HCT116 (cell line): Measurements from ENCODE around the gene RGP1. TPM values are rescaled to one million over a fixed set of nuclear protein-coding genes. Genes with fewer than 3 reads are reported as not detected.

ENCODE experiments used
- ATAC-seq: fragments of 200-7000 bp; cut with Tn5 transposase; 2 replicates; pipeline ENCODE4 v1.9.1; 2020; ENCODE audit warnings: mild to moderate bottlenecking, moderate library complexity
- BruUV-seq: library from RNA; stranded (reverse); fragments of 400-500 nt; replicated peaks from 2 replicates; lab custom pipeline; 2021; lab: Mats Ljungman, UMichigan
- CTCF ChIA-PET: fragments of 300-600 bp; sonication (Branson Sonifier 250); formaldehyde crosslinking; loops from one replicate; lab custom pipeline; 2021; ENCODE audit warnings: antibody characterized with exemption; lab: Charles Lee
- POLR2A ChIA-PET: fragments of 300-600, 350-600 bp; sonication (Branson Sonifier 250); formaldehyde crosslinking; loops from one replicate; lab custom pipeline; 2021; ENCODE audit warnings: antibody characterized with exemption; lab: Charles Lee
- RAD21 ChIA-PET, 2 experiments: fragments of 300-600 bp; sonication (Branson Sonifier 250); formaldehyde crosslinking; loops; one replicate each; lab custom pipeline; 2023; ENCODE audit warnings: low total read pairs in 2 of 2; ENCODE audit not compliant: uncharacterized antibody in 2 of 2, unreplicated experiment in 2 of 2, low non-redundant PET in 1 of 2; lab: Charles Lee
- DNase-seq: peaks from one replicate; pipeline ENCODE4 v3.0.0-alpha.2; 2010; ENCODE audit warnings: low read depth, low spot score
- H2AFZ ChIP-seq: fragments of 200-600 bp; shearing (Covaris generic), sonication (generic); 2 replicates; pipeline ENCODE4 v1.6.1; 2017; ENCODE audit warnings: low read depth, mixed run types, mixed read lengths, antibody characterized with exemption, low read length; ENCODE audit not compliant: poor library complexity, severe bottlenecking
- H3K27ac ChIP-seq: 2 replicates; pipeline ENCODE4 v1.5.1; 2012; ENCODE audit warnings: low read depth, low read length
- H3K27me3 ChIP-seq: fragments of 200-600 bp; sonication (generic); 2 replicates; pipeline ENCODE4 v1.6.1; 2016; ENCODE audit warnings: mixed run types, low read length, mixed read lengths; ENCODE audit not compliant: insufficient read depth
- H3K36me3 ChIP-seq, 2 experiments: fragments of 200-500 bp in 1 of 2; fragments of 200-600 bp in 1 of 2; sonication (Bioruptor generic) in 1 of 2; sonication (generic) in 1 of 2; 2 replicates each; pipeline versions ENCODE4 v1.5.1 to v1.6.1; 2014 to 2016; ENCODE audit warnings: low read length in 2 of 2, inconsistent platforms in 1 of 2, mixed read lengths in 1 of 2, mixed run types in 1 of 2; ENCODE audit not compliant: insufficient read depth in 2 of 2, control insufficient read depth in 1 of 2
- H3K4me1 ChIP-seq, 2 experiments: fragments of 200-600 bp in 1 of 2; sonication (generic) in 1 of 2; 2 replicates each; pipeline versions ENCODE4 v1.5.1 to v1.6.1; 2012 to 2017; ENCODE audit warnings: low read length in 2 of 2, inconsistent platforms in 1 of 2, mild to moderate bottlenecking in 1 of 2, mixed read lengths in 1 of 2, mixed run types in 1 of 2, moderate library complexity in 1 of 2; ENCODE audit not compliant: insufficient read depth in 2 of 2, control insufficient read depth in 1 of 2
- H3K4me2 ChIP-seq: fragments of 200-600 bp; sonication (generic); 2 replicates; pipeline ENCODE4 v1.6.1; 2017; ENCODE audit warnings: mixed run types, low read length, mixed read lengths
- H3K4me3 ChIP-seq, 2 experiments: fragments of 200-600 bp in 1 of 2; sonication (generic) in 1 of 2; replicated peaks in 1 of 2; 2 replicates each; pipeline ENCODE4 v1.5.1; 2011 to 2016; ENCODE audit warnings: low read length in 2 of 2, control low read depth in 1 of 2, low read depth in 1 of 2, mild to moderate bottlenecking in 1 of 2, mixed read lengths in 1 of 2, mixed run types in 1 of 2
- H3K79me2 ChIP-seq: fragments of 200-600 bp; sonication (generic); 2 replicates; pipeline ENCODE4 v1.6.1; 2017; ENCODE audit warnings: mild to moderate bottlenecking, mixed run types, low read length, moderate library complexity, mixed read lengths; ENCODE audit not compliant: insufficient read depth
- H3K9ac ChIP-seq: fragments of 200-600 bp; sonication (generic); 2 replicates; pipeline ENCODE4 v1.6.1; 2016; ENCODE audit warnings: low read length, mixed read lengths
- H3K9me2 ChIP-seq: fragments of 200-600 bp; sonication (generic), shearing (Covaris generic); 2 replicates; pipeline ENCODE4 v1.6.1; 2017; ENCODE audit warnings: mixed run types, mild to moderate bottlenecking, moderate library complexity; ENCODE audit not compliant: insufficient read depth
- H3K9me3 ChIP-seq, 2 experiments: fragments of 200-500 bp in 1 of 2; fragments of 200-600 bp in 1 of 2; sonication (Bioruptor generic) in 1 of 2; sonication (generic) in 1 of 2; 2 replicates each; pipeline ENCODE4 v1.6.1; 2014 to 2017; ENCODE audit warnings: low read length in 2 of 2, mixed read lengths in 2 of 2, inconsistent platforms in 1 of 2, low read depth in 1 of 2, mild to moderate bottlenecking in 1 of 2, mixed run types in 1 of 2, moderate library complexity in 1 of 2; ENCODE audit not compliant: control insufficient read depth in 1 of 2, insufficient read depth in 1 of 2
- H4K20me1 ChIP-seq: fragments of 200-600 bp; sonication (generic), shearing (Covaris generic); 2 replicates; pipeline ENCODE4 v1.6.1; 2017; ENCODE audit warnings: mixed run types, mild to moderate bottlenecking, moderate library complexity; ENCODE audit not compliant: insufficient read depth
- CBX3 ChIP-seq: IDR thresholded peaks from 2 replicates; pipeline ENCODE4 v1.6.1; 2012; ENCODE audit warnings: low read depth
- CEBPB ChIP-seq: IDR thresholded peaks from 2 replicates; pipeline ENCODE4 v1.6.1; 2012; ENCODE audit warnings: low read depth
- EZH2 ChIP-seq: fragments of 200-600 bp; sonication (generic); IDR thresholded peaks from 2 replicates; pipeline ENCODE4 v1.6.1; 2017; ENCODE audit warnings: antibody characterized with exemption, mixed run types
- EZH2phosphoT487 ChIP-seq: fragments of 200-600 bp; IDR thresholded peaks from 2 replicates; pipeline ENCODE4 v1.6.1; 2018; ENCODE audit warnings: antibody characterized with exemption, borderline replicate concordance
- FOSL1 ChIP-seq: IDR thresholded peaks from 2 replicates; pipeline ENCODE4 v1.6.1; 2012; ENCODE audit warnings: low read depth
- POLR2AphosphoS5 ChIP-seq: IDR thresholded peaks from 2 replicates; pipeline ENCODE4 v1.6.1; 2011; ENCODE audit warnings: mild to moderate bottlenecking, low read depth, low read length, moderate library complexity
- RAD21 ChIP-seq: IDR thresholded peaks from 2 replicates; pipeline ENCODE4 v1.6.1; 2012; ENCODE audit warnings: low read depth, mild to moderate bottlenecking
- SP1 ChIP-seq: IDR thresholded peaks from 2 replicates; pipeline ENCODE4 v1.6.1; 2012; ENCODE audit warnings: low read depth
- SRF ChIP-seq: IDR thresholded peaks from 2 replicates; pipeline ENCODE4 v1.6.1; 2012; ENCODE audit warnings: low read depth
- TCF7L2 ChIP-seq: IDR thresholded peaks from 2 replicates; pipeline ENCODE4 v1.7.0; 2011; ENCODE audit warnings: borderline replicate concordance, inconsistent platforms; ENCODE audit not compliant: insufficient read depth, insufficient read length; ENCODE audit errors: extremely low read depth
- YY1 ChIP-seq: IDR thresholded peaks from 2 replicates; pipeline ENCODE4 v1.6.1; 2011; ENCODE audit warnings: low read length, low read depth, moderate library complexity, mild to moderate bottlenecking; ENCODE audit not compliant: insufficient replicate concordance; ENCODE audit errors: extremely low read depth
- ZFX ChIP-seq: fragments of 450-650 bp; IDR thresholded peaks from 2 replicates; pipeline ENCODE4 v1.6.1; 2017
- ZNF274 ChIP-seq: fragments of 200-500 bp; sonication (Bioruptor generic); IDR thresholded peaks from 2 replicates; pipeline ENCODE4 v1.6.1; 2014; ENCODE audit warnings: mild to moderate bottlenecking, low read depth, low read length, inconsistent platforms
- intact Hi-C: fragments of 100-400 bp; cut with micrococcal nuclease; formaldehyde crosslinking; loops from 2 replicates; pipeline ENCODE4 v1.10.0; 2022
- total RNA-seq: library from RNA; stranded (reverse); gene quantifications from one replicate; pipeline ENCODE4 v1.2.1, GENCODE V29; 2021; ENCODE audit not compliant: unreplicated experiment
- TF ChIP-seq, protein P1 (sequence below): IDR thresholded peaks from 2 replicates; pipeline ENCODE4 v1.6.1; 2011; ENCODE audit warnings: mild to moderate bottlenecking, low read length, moderate library complexity; ENCODE audit not compliant: insufficient replicate concordance; ENCODE audit errors: extremely low read depth
- TF ChIP-seq, protein P2 (sequence below), 3 experiments: fragments of 200-600 bp in 1 of 3; sonication (generic) in 1 of 3; IDR thresholded peaks in 2 of 3; conservative IDR thresholded peaks in 1 of 3; 2 replicates each; pipeline ENCODE4 v1.5.1; 2012 to 2017; ENCODE audit warnings: low read depth in 2 of 3, low read length in 2 of 3, antibody characterized with exemption in 1 of 3, borderline replicate concordance in 1 of 3, control low read depth in 1 of 3, mild to moderate bottlenecking in 1 of 3, mixed read lengths in 1 of 3, mixed run types in 1 of 3, moderate library complexity in 1 of 3; ENCODE audit not compliant: insufficient read depth in 1 of 3
- TF ChIP-seq, protein P3 (sequence below): IDR thresholded peaks from 2 replicates; pipeline ENCODE4 v1.6.1; 2012

RGP1 gene
- total RNA-seq, 1 experiment from 2014 or later = 32.6 TPM

DNA sequence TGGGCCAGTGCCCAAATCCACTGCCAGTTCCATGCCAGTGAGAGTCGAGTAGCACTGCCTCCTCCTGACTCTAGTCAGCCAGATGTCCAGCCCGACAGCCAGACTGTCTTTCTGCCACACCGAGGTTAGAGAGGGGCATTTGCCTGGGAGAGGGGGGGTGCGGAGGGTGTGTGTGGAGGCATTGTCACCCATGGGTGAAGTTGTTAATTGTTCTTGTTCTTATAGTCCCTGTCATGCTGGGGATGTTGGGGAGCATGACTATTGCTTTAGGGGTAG lies 1.1 kb downstream of the RGP1 start:
- peaks cover 50% of the 10 kb centered on the region for H3K79me2 ChIP-seq
- POLR2A ChIA-PET = interaction anchor here (1.7 to 2.5 kb wide), 2 partner anchors 8 to 18 kb away, joined by 5 to 23 read pairs; partner anchors contain the start of genes CREB3 and TLN1

DNA sequence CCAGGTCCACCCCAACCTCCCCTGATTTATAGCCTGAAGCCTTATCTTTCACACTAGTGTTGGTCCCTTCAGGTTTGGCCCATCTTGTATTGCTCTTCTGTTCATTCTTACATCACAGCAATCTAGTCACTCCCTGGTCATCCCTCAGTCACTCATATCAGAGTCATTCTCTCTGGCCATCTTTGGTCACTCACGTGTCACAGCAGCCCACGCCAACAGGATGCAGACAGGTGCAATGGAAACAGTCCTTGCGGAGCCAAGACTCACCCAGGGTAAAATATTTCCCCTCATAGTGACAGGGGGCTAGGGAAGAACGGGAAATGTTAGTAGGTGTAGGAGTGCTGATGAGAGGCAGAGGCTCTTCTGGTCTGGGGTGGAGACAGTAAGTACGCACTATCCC lies 4.4 kb downstream of the RGP1 start:
- H3K9me2 ChIP-seq = no peaks in the 10 kb centered on the region
- H3K4me2 ChIP-seq = no peak overlapping the region
- TF ChIP-seq, protein P1, sequence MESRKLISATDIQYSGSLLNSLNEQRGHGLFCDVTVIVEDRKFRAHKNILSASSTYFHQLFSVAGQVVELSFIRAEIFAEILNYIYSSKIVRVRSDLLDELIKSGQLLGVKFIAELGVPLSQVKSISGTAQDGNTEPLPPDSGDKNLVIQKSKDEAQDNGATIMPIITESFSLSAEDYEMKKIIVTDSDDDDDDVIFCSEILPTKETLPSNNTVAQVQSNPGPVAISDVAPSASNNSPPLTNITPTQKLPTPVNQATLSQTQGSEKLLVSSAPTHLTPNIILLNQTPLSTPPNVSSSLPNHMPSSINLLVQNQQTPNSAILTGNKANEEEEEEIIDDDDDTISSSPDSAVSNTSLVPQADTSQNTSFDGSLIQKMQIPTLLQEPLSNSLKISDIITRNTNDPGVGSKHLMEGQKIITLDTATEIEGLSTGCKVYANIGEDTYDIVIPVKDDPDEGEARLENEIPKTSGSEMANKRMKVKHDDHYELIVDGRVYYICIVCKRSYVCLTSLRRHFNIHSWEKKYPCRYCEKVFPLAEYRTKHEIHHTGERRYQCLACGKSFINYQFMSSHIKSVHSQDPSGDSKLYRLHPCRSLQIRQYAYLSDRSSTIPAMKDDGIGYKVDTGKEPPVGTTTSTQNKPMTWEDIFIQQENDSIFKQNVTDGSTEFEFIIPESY = no peak
- TF ChIP-seq CBX3 (no peak), EZH2phosphoT487 (no peak), CEBPB (no peak), ZNF274 (no peak), SP1 (no peak), EZH2 (no peak), SRF (no peak), ZFX (no peak), POLR2AphosphoS5 (no peak), YY1 (no peak), RAD21 (no peak), FOSL1 (no peak)
- TF ChIP-seq, protein P2, sequence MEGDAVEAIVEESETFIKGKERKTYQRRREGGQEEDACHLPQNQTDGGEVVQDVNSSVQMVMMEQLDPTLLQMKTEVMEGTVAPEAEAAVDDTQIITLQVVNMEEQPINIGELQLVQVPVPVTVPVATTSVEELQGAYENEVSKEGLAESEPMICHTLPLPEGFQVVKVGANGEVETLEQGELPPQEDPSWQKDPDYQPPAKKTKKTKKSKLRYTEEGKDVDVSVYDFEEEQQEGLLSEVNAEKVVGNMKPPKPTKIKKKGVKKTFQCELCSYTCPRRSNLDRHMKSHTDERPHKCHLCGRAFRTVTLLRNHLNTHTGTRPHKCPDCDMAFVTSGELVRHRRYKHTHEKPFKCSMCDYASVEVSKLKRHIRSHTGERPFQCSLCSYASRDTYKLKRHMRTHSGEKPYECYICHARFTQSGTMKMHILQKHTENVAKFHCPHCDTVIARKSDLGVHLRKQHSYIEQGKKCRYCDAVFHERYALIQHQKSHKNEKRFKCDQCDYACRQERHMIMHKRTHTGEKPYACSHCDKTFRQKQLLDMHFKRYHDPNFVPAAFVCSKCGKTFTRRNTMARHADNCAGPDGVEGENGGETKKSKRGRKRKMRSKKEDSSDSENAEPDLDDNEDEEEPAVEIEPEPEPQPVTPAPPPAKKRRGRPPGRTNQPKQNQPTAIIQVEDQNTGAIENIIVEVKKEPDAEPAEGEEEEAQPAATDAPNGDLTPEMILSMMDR (IDR thresholded peaks at IDR 0.05 in 2 of 3, conservative IDR thresholded peaks at IDR 0.05 in 1 of 3; ENCODE audit: borderline replicate concordance in 1 of 3, insufficient read depth in 1 of 3, low read depth in 2 of 3, low read length in 2 of 3) = no peak

More for the DNA sequence above, 1.1 kb downstream of the RGP1 start:
- DNase-seq = no peak
- ATAC-seq = no peak
- Histone ChIP-seq H3K9ac (peak overlapping the region; percentile 88), H3K4me2 (peak overlapping the region; percentile 96), H3K27me3 (no peaks in the 10 kb centered on the region), H3K36me3 (peaks cover 23 to 27% of the 10 kb centered on the region in 2 experiments; a peak in 3 of 4 replicates), H3K4me1 (peaks cover 21 to 25% of the 10 kb centered on the region in 2 experiments), H3K4me3 (peak overlapping the region; percentile 89 to 92), H3K27ac (peak overlapping the region; percentile 98), H2AFZ (no peak overlapping the region), H4K20me1 (peaks cover 7% of the 10 kb centered on the region; the same call in 1 of the 2 replicates), H3K9me3 (no peaks in the 10 kb centered on the region), H3K9me2 (no peaks in the 10 kb centered on the region)
- CTCF ChIA-PET = interaction anchor here (1.0 to 2.7 kb wide), 2 partner anchors 14 to 18 kb away, joined by 3 to 15 read pairs; partner anchors contain the start of genes CREB3 and TLN1
- no TSS peak for BruUV-seq
- RAD21 ChIA-PET = no interaction called here
- intact Hi-C loops = loop anchor here (2.0 kb wide), 1 partner anchor 63 kb away; the partner anchor contains the start of gene SPAG8
- TF ChIP-seq TCF7L2 = no peak
- no peak for TF ChIP-seq YY1
- TF ChIP-seq, protein P3, sequence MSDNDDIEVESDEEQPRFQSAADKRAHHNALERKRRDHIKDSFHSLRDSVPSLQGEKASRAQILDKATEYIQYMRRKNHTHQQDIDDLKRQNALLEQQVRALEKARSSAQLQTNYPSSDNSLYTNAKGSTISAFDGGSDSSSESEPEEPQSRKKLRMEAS = no peak

More for the DNA sequence above, 4.4 kb downstream of the RGP1 start:
- BruUV-seq = no TSS peak
- H3K9ac ChIP-seq = no peak overlapping the region
- H3K36me3 ChIP-seq = peaks cover 18 to 24% of the 10 kb centered on the region in 2 experiments; a peak in 3 of 4 replicates
- no peak overlapping the region for H3K4me3 ChIP-seq
- no peak overlapping the region for H2AFZ ChIP-seq
- H3K4me1 ChIP-seq = peaks cover 13 to 25% of the 10 kb centered on the region in 2 experiments
- no peak overlapping the region for H3K27ac ChIP-seq
- ChIA-PET RAD21 (no interaction called here), POLR2A (interaction anchor here (1.2 kb wide), 1 partner anchor 22 kb away, joined by 4 read pairs; the partner anchor contains the start of genes CREB3 and TLN1), CTCF (no interaction called here)
- H3K79me2 ChIP-seq = peaks cover 28% of the 10 kb centered on the region
- intact Hi-C loops = no loop called here
- DNase-seq (no peak), ATAC-seq (no peak)
- no peaks in the 10 kb centered on the region for H4K20me1 ChIP-seq
- H3K9me3 ChIP-seq = no peaks in the 10 kb centered on the region
- no peaks in the 10 kb centered on the region for H3K27me3 ChIP-seq
